Superior temporal gyrus (tissue), 1 donor: ENCODE measurements around the gene STK24.

Experiments used
- DNase-seq: peaks from one replicate; pipeline ENCODE4 v3.0.0-alpha.2; 2016; ENCODE audit errors: extremely low spot score

STK24 gene

DNA sequence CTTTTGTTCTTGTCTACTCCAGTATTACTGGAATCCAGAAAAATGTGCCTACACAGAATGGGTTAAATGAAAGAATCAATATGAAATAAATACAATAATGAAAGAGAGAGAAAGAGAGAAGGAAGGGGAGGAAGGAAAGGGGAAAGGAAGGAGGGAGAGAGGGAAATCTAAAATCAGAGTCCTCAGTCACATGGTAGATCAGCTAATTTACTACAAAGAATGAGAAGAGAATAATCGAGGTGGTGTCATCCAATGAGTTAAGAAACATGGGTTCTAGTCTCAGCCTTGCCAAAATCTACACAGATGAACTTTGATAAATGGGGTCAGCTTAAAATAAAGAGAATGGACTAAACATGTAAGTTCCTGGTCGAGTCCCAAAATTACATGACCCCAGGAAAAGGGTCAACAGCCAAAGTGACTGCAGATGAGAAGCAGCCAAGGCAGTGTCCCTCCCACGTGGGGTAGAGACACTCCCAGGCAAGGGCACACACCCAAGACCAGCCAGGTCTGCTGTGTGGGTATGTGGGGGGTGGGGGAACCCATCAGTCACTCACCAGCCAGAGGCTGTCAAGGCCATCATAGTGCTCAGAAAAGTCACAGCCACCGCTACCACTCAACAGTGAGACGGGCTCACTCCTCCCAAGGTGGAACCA, 103.6 kb downstream of the STK24 start:
- no peak for DNase-seq

DNA sequence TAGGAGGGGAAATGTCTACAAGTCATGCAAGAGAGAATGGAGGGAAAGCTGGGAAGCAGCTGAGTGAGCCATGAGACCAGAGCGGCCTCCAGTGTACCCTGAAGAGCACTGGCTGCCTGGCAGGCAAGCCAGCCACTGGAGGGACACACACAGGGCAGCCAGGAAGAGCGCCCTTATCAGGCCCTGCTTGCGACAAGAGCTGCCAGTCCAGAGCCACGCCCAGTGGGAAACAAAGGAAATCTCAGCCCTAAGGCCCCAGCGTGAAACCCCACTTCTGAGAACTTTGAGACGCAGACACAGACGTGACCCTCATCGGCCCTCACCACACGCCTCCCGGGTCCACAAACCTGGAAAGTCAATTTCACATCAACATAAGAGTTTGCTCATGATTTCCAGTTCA, 105.0 kb downstream of the STK24 start:
- no peak for DNase-seq

DNA sequence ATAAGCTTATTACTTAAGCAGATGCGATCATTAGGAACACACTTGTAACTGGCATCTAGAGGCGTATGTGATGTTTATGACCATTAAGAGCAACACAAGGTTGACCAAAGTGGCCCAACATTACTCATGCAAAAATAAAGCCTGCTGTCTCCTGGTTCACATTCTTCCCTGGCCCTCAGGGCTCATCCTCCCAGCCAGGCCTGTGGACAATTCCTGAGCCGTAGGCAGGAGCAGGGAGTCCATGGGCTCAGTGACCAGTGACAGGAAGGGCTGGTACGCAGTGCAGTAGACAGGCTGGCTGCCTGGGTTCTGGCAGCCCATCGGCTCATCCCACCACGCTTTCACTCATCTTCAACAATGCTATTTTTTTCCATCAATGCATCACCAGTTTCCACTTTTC, 106.0 kb downstream of the STK24 start:
- no peak for DNase-seq

DNA sequence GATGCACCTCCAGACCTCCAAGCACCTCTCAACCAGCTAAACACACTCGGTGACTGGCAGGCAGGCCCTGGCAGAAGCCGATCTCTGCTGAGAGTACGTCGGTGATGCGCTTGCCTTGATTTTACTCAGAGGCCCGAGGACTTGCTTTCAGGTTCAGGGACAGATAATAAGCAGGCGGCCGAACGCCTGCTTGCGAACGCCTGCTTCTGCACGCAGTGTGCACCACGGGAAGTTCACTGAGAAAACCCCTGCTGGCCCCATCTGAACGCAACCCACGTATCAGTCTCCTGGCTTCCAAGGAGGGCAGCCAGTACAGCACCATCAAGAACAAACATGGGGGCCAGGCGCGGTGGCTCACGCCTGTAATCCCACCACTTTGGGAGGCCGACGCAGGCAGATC, 108.0 kb downstream of the STK24 start:
- DNase-seq: no peak

DNA sequence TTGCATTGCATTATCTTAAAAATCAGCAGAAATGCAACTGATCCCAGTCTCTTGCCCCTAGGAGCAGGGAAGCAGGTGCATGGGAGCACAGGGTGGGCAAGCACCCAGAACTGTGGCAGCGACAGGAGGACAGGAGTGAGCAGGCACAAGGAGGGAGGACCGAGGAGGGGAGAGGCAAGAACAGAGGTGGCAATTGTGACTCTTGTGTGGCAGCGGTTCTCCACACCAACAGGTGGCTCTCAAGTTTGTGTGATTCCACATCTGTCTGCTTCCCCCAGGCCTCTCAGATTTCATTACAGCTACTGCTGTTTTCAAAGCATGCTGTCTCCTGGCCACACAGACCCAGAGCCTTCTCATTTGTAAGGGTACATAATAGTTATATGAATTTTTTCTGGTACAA, 108.5 kb downstream of the STK24 start:
- no peak for DNase-seq

DNA sequence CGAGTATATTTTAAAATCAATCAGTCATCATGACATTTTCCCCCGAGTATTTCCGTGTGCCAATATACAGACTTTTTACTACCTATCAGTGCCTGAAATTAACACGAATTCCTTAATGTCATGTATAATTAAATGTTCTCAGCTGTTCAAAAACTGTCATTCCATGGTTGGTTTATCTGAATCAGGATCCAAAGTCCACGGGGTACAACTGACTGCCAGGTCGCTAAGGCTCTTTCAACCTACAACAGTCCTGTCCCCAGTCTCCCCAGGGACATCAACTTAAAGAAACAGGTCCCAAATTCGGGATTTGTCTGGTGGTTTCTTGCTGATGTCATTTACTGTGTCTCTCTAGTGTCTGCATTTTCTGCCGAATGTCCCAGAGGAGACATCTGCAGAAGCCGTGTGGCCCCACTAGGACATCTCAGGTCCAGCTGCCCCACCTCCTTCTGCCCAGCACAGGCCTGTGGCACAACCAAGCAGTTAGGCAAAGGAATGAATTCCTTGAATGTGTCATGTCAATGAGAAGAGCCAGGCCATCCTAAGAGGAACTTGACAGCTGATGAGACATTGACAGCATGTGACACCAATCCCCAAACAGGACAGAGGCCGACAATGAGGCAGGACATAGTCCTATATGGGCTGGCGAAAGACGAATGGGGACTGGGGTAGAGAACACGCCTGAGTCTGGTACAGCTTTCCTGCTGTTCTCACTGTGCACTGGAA, 109.5 kb downstream of the STK24 start:
- no peak for DNase-seq

DNA sequence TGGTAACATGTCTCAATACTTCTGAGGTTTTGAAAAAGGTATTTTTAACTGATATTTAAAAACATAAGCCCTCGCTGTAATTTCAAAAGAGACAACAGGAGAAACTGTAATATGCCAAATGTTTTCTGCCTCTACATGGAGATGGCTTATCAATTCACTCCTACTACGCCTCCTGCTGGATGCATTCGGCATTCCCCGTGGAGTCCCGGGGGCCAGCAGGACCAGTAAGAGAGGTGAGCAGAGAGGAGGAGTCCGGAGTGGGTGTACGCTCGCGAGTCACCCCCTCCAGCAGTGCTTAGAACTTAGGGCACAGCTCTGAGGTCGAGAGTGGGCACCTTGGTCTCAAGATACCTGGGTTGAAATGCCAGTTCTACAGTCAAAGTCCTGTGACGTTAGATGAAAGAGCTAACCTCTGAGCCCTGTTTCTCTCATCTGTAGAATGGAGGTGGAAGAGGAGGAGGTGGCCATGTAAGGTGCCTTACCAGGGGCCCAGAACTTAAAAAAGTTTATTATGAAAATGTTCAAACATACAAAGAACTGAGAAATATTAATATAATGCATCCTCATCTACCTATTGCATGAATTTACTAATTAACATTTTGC, 110.2 kb downstream of the STK24 start:
- peak; percentile 30 for DNase-seq

DNA sequence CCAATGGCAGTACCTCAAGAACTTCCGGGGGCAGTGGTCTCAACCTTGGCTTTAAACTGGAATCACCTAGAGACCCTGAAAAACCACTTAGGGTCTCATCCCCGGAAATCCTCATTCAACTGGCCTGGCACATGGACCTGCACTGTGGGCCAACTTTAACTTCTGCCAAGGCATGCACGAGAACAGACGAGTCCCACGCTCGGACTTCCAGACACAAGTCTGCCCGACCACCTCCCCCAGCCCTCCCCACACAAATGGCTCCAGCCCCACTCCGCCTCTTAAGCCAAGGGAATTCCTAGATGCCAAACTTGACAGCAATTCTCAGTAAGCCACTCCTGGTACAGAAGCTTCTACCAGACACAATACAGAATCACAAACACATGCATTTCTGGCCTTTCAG, 114.0 kb downstream of the STK24 start:
- DNase-seq: no peak

DNA sequence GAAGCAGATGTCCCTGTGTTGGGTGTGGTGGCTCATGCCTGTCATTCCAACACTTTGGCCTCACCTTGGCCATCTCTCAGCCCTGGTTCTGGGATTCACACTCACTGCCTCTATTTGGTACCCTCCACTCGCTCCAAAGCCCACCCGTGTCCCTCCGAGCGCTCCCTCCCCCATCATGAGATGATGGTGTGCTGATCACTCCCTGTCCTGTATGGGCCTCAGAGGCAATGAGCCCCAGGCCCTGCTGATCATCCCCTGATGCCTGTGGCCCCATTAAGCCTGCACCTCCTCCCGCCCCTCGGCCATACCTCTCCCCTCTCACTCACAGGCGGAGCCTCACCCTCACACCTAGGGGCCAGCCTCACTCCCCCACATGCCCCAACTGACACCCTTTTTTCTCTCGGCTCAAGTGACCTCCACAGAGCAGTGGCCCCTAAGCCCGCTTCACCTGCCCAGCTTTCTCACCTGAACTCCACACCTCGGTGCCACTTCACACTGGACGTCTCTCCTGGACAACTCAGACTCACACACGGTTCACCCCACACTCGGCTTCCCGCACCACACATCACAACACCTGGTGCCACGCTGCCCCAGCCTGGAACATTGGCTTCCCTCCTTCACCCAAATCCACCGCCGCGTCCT, 114.5 kb downstream of the STK24 start:
- no peak for DNase-seq

DNA sequence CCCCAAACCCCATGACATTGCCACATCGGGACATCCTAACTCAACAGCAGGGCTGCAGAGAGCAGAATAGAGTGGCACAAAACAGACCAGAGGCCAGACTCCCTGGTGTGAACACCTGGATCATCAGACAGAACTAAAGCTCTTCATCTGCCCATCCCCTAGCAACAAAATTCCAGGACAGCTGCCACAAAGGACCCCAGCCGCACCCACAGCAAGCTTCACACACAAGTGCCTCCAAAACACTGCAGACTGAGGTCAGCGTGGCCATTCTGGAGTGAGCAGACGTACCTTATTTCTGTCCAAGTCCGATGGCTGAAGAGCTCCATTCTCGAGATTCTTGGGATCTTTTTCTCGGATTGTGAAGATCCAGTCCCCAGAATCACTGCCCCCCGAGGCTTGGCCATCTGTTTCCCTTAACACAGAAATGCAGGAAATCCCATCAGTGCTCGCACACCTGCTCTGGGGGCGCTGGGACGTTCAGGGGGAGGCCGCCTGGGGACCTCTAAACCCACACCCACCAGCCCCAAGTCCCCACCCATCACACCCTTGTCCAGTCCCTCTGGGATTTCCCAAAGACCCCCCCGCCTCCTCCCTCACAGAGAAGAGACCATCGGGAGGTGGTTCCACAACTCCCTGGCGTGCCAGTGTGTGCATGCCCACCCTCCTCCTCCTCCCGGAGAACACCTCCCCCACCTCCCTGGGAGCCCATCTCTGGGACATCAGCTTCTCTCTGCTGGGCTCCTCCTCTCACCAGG, 115.2 kb downstream of the STK24 start:
- no peak for DNase-seq

DNA sequence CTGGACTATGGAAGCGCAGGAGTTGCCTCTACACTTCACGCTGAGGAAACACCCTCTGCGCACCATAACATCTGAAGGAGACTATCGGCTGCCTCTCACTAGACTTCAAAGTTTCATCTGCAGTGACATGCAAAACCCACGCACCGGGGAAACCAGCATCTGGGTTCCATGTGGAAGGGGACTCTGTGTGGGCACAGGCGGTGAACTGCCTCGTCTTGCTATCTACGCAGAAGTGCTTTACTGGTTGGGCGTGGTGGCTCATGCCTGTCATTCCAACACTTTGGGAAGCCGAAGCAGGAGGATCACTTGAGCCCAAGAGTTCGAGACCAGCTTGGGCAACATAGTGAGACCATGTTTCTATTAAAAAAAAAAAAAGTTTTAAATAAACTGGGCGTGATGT, 116.4 kb downstream of the STK24 start:
- DNase-seq: no peak

DNA sequence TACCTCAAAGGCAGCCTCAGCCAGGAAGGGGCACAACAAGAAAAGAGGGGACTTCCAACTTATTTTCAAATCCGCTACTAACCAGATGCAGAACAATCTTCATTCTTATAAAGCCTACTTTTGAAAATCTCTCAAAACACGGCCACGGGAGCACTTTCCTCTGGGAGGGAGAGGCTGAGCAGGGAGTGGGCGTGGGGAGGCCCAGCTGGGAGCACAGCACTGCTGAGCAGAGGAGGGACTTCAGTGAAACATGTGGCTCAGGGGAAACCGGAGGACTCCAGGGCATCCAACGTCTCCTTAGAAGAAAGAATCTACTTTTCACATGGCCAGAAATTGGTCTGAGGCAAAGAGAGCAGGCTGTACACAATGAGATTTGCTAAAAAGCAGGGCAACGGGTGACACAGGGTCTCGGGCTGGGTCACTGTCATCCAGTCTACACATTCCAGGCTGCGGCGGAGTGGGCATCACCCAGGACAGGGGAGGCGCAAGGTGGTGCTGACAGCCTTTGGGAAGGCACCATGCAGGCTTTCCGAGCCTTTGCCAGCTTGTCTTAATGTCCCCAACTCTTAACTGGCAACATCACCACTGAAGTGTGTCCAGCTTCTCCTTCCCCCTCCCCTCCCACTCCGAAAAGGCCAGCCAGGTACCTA, 117.1 kb downstream of the STK24 start:
- no peak for DNase-seq

DNA sequence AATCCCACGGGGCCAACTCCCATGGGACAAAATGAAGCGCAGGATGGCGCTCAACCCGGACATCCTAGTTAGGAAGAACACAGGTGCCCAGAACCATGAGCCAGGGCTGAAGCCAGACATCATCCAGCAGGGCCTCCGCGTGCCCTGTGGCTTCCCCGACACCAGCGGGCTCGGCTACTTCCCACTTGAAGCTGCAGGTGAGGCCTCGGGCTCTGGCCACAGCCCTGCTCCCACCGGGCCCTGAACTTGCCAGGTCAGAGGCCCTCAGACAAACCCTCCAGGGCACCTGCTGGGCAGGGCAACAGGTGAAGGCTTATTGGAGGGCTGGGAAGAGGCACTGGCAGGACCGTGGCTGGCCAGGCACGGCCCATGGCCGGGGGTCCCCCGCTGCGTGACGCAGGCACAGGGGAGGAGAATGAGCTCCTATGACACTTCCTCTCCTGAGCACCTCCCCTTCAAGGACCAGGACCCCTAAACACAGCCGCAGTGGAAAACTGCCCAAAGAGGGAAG, 117.7 kb downstream of the STK24 start:
- DNase-seq: no peak

DNA sequence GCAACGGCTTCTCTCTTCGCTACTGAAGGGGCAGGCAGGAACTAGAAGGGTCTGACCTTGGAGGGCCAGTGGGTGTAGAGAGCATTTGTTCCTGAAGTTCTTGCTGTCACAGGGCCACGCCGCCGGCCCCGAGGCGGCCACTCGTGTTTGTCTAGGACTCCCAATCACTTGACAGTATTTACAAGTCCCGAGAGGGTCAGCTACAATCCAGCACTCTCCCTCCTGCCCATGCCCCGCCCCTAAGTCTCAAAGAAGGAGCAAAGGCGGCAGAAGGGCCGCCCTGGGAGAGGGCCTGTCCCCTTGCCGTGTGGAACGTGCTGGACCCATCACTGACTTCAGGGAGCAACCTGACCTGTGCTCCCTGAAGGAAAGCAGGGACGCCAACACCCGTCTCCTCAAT, 118.5 kb downstream of the STK24 start:
- no peak for DNase-seq

DNA sequence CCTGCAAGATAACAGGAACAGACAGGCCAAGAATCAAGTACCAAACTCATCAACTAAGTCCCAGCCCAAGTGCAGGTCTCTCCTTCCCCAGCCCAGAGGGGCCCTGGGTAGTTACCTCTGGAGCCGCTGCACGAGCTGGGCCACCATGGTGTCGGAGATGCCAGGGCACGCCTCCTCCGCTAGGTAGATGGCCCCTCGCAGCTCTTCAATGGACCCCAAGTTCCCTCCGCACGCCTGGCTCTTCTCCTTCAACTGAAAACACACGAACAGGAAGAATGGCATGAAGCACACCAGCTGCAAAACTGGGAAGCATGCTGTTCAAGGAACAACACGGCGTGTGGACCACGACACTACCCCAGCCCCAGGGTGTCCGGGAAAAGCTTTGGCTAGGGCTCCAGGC, 119.9 kb downstream of the STK24 start:
- DNase-seq: no peak

DNA sequence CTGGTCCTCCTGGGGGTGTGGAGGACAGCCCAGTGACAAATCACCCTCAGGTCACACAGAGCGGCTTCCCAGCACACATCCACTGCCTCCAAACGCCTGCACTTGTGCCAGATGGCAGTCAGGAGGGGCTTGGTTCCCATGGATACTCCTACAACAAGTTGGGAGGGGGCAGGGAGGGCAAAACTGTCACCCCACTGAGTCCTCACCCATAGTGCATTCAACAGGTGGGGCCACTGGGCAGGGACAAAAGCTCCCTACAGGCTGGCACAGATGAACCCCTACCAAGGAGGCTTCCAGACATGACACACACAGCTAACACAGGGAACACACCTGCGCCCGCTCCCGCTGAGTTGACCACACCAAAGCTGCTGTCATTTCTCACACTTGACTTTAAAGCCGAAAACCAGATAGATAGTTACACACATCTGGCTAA, 120.5 kb downstream of the STK24 start:
- no peak for DNase-seq

DNA sequence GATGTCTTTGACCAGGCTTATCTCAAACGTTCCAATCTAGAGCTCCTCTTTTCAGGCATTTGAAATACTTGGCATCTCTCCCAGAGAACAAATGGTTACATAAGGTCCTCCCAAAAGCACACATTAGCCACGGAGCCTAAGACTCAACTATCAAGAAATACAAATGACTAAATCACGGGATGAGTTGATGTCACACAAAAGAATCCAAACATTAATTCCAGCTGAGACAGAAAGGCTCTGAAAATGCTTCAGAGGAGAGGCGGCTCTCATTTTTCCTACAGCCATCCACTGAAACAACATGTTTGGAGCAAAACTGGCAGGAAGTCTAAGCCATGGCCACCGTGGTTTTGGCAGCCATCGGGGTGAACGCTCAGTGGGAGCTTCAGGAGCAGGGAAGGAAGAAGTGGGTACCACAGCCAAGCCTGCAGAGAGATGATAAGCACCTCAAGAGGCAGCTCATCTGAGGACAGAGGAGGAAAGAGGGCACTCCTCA, 122.5 kb downstream of the STK24 start:
- peak; percentile 81 for DNase-seq

DNA sequence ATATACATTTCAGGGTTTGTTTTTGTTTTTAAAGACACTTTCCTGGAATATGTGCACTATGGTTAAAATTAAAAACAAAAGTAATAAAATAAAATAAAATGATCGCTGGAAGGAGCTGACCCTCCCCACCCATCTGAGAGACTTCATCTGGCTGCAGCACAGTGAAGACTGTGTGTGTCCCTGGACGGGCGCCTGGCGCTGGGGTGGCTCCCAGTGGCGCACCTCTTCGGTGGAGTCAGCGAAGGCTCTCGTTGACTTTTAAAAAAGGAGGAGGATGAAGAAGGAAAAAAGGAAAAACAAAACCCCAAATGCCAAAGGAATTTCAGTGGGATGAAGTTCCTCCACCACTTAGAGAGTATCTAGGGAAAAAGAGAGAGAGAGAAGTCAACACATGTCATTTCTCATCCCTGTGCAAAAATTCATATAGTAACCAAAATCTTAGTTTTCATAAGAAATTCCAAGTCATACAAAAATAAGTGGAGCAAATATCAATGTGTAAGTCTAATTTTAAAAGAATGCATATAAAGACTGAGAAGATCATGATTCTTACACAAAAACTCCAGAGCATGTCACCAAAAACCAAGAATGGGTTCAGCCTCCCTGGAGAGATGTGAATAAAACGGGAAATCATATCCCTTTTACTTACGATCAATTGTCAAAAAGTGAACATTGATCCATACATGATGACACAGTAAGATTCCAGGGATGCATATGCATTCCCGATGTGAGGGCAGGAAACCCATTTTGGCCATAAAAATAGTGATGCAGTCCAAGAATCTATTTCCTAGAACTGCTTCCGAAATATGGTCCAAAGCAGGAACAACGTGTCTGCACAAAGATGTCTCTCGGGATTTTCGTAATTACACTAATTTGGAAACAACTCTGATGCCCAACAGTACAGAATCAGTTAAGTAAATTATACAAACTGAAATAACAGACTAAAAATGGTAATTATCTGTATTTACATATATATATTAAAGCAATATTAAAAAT, 123.8 kb downstream of the STK24 start:
- peak; percentile 26 for DNase-seq

DNA sequence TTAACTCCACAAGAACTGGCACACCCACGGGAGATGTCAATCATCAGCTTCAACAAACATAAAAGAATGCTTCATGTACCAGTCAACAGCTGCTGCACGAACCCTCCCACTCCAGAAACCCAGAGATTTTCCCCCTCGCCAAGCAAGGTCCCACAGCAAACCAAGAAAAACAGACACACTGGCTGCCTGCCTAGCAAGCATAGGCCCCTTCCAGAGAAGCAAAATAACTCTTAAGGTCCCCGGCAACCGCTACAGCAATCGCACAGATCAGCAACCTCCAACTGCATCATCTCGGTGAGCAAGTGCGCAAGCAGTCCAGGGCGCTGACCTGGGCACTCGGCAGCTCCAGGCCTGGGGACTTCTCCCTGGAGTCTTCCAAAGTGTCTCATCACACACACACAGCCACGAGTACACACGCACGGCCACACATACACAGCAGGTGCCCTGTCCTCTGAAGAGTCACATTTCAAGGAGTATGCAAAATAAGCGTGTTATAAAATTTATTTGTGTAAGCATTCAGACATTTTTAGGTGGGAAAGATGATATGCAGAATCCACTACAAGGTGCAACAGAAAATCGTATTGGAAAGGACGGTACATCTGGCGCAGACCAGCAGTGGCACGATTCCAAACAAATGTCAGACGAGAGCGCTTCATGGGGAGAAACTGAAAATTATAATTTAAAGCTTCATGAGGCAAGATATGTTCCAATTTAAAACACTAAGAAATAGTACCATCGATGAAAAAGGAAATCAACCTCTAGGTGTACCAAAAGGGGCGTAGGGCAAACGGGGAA, 125.0 kb downstream of the STK24 start:
- peak; percentile 54 for DNase-seq
